NK-92 (cell line): ENCODE measurements around the gene ISY1.
"Not testable (repeated sequence)": the region's sequence is repeated elsewhere in the genome, so short reads cannot be mapped to it uniquely, and the experiment has no call there.

ENCODE experiments used
- DNase-seq: peaks from one replicate; lab custom pipeline; 2025; ENCODE audit not compliant: unreplicated experiment; lab: John Stamatoyannopoulos, UW

ISY1 gene

GRCh38 chr3:129160891-129161859 lies at the start of gene ISY1:
ISY1 (minus strand) TSS chr3:129161063; CDS start chr3:129160975, 88 bp downstream.
- DNase-seq: peak; percentile 47

- DNase-seq: no peak
These were observed 46.6 kb upstream of the ISY1 start for GRCh38 chr3:129207479-129207878.

- no peak for DNase-seq
These were observed 44.4 kb upstream of the ISY1 start for GRCh38 chr3:129205109-129205832.

- DNase-seq: no peak
These were observed 43.6 kb upstream of the ISY1 start for GRCh38 chr3:129204473-129204872.

- no peak for DNase-seq
These were observed 38.5 kb upstream of the ISY1 start for GRCh38 chr3:129199366-129199765.

- DNase-seq: no peak
These were observed 36.5 kb upstream of the ISY1 start for GRCh38 chr3:129197321-129197720.

- no peak for DNase-seq
These were observed 35.7 kb upstream of the ISY1 start for GRCh38 chr3:129196601-129197000.

- no peak for DNase-seq
These were observed 34.9 kb upstream of the ISY1 start for GRCh38 chr3:129195731-129196256.

- DNase-seq: not testable (repeated sequence)
These were observed 28.9 kb upstream of the ISY1 start for GRCh38 chr3:129189793-129190192.

- DNase-seq: no peak
These were observed 27.0 kb upstream of the ISY1 start for GRCh38 chr3:129187857-129188256.

GRCh38 chr3:129185783-129186182 lies 24.9 kb upstream of the ISY1 start:
- no peak for DNase-seq

- not testable (repeated sequence) for DNase-seq
These were observed 24.1 kb upstream of the ISY1 start for GRCh38 chr3:129184784-129185542.

- no peak for DNase-seq
These were observed 23.5 kb upstream of the ISY1 start for GRCh38 chr3:129184396-129184657.

- DNase-seq: peak; percentile 30
These were observed 22.9 kb upstream of the ISY1 start, which contains the start of gene CNBP for GRCh38 chr3:129183569-129184395. CNBP (minus strand) TSS chr3:129183896; CDS start chr3:129171757, 12,139 bp downstream.

- DNase-seq: no peak
These were observed 21.7 kb upstream of the ISY1 start for GRCh38 chr3:129182390-129183185.

- no peak for DNase-seq
These were observed 21.0 kb upstream of the ISY1 start for GRCh38 chr3:129181819-129182218.

- DNase-seq: no peak
These were observed 19.6 kb upstream of the ISY1 start for GRCh38 chr3:129180461-129180860.

GRCh38 chr3:129176051-129176450 lies 15.2 kb upstream of the ISY1 start:
- no peak for DNase-seq

GRCh38 chr3:129173725-129174124 lies 12.9 kb upstream of the ISY1 start:
- DNase-seq: no peak
